Coronary artery (tissue), 2 donors: ENCODE data around the gene S100A8.

Experiments used
- DNase-seq: peaks from one replicate; pipeline ENCODE4 v3.0.0-alpha.2; 2017; ENCODE audit warnings: low spot score
- H3K27ac ChIP-seq, 2 donors: fragments of 200-600 bp; sonication (generic); one replicate each; pipeline ENCODE4 v1.5.1; 2016 to 2019
- H3K4me3 ChIP-seq: fragments of 200-600 bp; sonication (generic); 2 replicates; pipeline ENCODE4 v1.5.1; 2016; ENCODE audit warnings: mild to moderate bottlenecking, moderate library complexity
- CTCF ChIP-seq: fragments of 200-600 bp; sonication (generic); IDR thresholded peaks from one replicate; pipeline ENCODE4 v1.5.1; 2019; ENCODE audit warnings: antibody characterized with exemption

Gene S100A8

DNA sequence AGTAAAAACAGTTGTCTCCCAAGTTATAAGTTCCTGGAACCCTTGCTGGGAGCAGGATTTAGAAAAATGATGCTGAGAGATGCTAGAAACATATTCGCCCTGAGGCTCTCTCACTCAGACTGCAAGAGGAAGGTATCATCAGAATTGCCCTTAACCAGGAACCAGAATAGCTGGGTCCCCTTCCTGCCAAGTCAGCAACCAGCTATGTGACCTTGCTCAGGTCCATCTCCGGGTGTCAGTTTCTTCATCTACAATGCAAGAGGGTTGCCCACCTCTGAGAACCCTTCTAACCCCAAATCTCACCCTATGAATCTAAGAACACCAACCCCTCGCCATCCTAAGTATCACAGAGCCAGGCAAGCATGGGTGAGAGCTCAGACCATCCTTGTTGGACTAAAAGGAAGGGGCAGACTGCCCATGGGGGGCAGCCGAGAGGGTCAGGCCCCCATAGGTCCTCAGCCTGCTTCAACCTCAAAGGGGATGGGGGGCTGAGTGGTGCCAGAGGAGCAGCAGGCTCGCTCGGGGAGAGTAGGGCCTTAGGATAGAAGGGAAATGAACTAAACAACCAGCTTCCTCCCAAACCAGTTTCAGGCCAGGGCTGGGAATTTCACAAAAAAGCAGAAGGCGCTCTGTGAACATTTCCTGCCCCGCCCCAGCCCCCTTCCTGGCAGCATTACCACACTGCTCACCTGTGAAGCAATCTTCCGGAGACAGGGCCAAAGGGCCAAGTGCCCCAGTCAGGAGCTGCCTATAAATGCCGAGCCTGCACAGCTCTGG lies 33.6 kb downstream of the S100A8 start:
- peak; percentile 75 for DNase-seq
- H3K27ac ChIP-seq, result peak overlapping the region in 1 of 2 donors; percentile 45
- H3K4me3 ChIP-seq, result peak overlapping the region; percentile 45
- TF ChIP-seq CTCF, result no peak

DNA sequence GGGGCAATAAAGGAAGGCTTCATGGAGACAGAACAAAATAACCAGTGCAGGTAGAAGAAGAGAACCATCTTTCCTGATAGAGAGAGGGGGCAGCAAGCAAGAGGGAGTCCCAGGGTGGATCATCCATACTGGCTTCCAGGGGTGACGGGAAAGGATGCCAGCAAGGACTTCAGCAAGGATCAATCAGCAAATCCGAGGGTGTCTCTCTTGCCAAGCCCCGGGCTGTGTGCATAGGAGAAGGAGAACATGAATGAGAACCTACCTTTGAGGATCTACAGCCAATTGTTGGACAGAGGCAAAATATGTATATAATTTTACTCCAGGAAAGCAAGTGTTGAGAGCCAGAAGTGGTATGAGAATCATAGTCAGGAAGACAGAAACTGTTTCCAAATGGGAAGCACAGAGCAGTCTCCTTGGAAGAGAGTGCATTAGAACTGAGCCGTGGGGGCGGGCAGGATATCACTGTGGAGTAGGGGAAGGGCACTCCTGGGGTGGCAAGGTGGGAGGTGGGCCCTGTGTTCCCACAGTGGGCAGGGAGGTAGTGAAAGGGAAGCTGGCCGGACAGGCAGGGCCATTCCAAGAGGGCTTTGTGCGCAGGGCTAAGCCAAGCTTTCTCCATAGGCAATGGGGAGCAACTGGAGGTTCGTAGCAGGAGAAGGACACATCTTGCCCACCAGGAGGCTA lies 34.3 kb downstream of the S100A8 start:
- TF ChIP-seq CTCF, result no peak
- Histone ChIP-seq H3K4me3 (no peak overlapping the region), H3K27ac (no peak overlapping the region)
- peak; percentile 54 for DNase-seq

DNA sequence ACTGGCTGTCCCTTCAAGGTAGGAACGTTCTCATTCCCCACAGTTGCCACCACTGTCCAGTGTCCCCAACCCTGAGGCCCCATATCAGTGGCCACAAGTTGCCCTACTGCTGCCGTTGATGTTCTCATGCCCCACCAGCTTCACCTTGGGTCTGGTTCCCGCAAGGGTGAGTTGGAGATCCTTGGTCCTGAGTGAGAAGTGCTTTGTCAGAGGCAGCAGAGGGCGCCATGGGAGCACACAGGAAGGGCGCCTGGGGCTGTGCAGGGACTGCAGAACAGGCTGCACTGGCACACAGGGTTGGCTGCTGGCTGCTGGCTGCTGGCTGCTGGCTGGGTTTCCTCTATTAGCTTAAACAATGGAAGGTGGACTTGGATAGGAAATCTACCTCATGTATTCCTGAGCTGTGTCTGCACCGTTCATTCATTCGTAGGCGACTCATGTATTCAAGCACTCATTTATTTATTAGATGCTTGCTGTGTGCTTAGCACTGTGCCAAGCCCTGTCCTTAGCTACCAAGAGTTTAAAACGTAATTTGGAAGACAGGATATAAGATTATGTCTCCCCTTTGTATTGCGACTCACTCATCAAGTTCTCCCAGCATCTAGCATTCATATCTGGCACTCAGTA lies 35.3 kb downstream of the S100A8 start:
- DNase-seq, result peak; percentile 68
- Histone ChIP-seq H3K4me3 (no peak overlapping the region), H3K27ac (no peak overlapping the region)
- TF ChIP-seq CTCF, result no peak

- peak; percentile 54 for DNase-seq
- no peak for TF ChIP-seq CTCF
- Histone ChIP-seq H3K4me3 (no peak overlapping the region), H3K27ac (no peak overlapping the region)
Measured at GRCh38 chr1:153354515-153355193, 36.2 kb downstream of the S100A8 start.

DNA sequence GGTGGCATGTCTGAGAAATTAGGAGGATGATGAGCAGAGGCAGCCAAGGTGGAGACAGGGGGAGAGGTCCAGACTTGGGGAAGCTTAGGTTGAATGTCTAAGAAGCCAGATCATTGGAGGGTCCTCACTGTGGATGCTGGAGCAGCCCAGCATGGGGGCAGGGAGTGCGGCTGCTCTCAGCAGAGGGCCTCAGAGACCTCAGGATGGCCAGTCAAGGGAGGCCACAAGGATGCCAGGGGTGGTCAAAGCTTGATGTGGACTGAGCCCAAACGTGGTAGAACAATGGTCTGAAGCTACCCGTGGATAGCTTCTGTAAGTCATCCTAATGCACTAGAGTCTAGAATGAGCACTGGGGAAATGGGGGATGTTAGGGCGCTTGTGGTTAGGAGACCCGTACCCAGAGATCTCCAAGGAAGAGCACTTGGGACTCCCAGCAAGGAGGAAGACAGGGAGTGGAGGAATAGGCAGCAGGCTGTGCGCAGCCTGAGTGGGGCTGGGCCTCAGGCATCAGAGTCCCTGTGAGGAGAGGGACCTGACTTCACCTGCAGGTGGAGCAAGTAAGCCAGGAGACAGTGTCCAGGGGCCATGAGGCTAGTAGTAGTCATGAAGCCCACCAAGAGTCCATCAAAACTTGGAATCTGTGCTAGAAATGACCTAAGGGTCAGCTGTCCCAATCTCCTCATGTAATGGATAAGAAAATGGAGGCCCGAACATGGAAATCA lies 37.5 kb downstream of the S100A8 start:
- TF ChIP-seq CTCF, result no peak
- DNase-seq, result peak; percentile 46
- no peak overlapping the region for H3K4me3 ChIP-seq
- no peak overlapping the region for H3K27ac ChIP-seq

- Histone ChIP-seq H3K27ac (no peak overlapping the region), H3K4me3 (no peak overlapping the region)
- peak; percentile 35 for DNase-seq
- TF ChIP-seq CTCF, result peak; percentile 76
Measured at GRCh38 chr1:153352523-153352922, 38.4 kb downstream of the S100A8 start.
